PC-9 (cell line): ENCODE data around the gene ASCL3. TPM values are rescaled to one million over a fixed set of nuclear protein-coding genes. Genes with fewer than 3 reads are reported as not detected.

ENCODE experiments used
- BruUV-seq: library from RNA; stranded (reverse); fragments of 400-500 nt; replicated peaks from 2 replicates; lab custom pipeline; 2021; lab: Mats Ljungman, UMichigan
- CTCF ChIA-PET: fragments of 300-600 bp; sonication (Branson Sonifier 250); formaldehyde crosslinking; loops from one replicate; lab custom pipeline; 2022; ENCODE audit warnings: antibody characterized with exemption; lab: Charles Lee
- POLR2A ChIA-PET: fragments of 300-600 bp; sonication (Branson Sonifier 250); formaldehyde crosslinking; loops from one replicate; lab custom pipeline; 2022; ENCODE audit warnings: antibody characterized with exemption; ENCODE audit not compliant: unreplicated experiment; lab: Charles Lee
- DNase-seq, 2 experiments: peaks; one replicate each; pipeline versions ENCODE4 v3.0.0 to v3.0.0-alpha.2; 2015 to 2022; ENCODE audit warnings: mixed read lengths in 1 of 2
- H2AFZ ChIP-seq: fragments of 200-600 bp; sonication (generic); 2 replicates; pipeline ENCODE4 v1.8.1; 2017; ENCODE audit warnings: antibody characterized with exemption
- H3F3A ChIP-seq: fragments of 200-600 bp; sonication (generic); 2 replicates; pipeline ENCODE4 v1.8.1; 2017; ENCODE audit warnings: antibody characterized with exemption, mild to moderate bottlenecking, low read depth; ENCODE audit not compliant: insufficient read depth
- H3K27ac ChIP-seq: fragments of 200-600 bp; sonication (generic); 2 replicates; pipeline ENCODE4 v1.6.1; 2016; ENCODE audit warnings: mixed run types
- H3K27me3 ChIP-seq: fragments of 200-600 bp; sonication (generic); 2 replicates; pipeline ENCODE4 v1.6.1; 2016; ENCODE audit warnings: low read depth, mixed run types; ENCODE audit not compliant: insufficient read depth
- H3K36me3 ChIP-seq: fragments of 200-600 bp; sonication (generic); 2 replicates; pipeline ENCODE4 v1.6.1; 2016; ENCODE audit warnings: low read depth, mixed run types
- H3K4me1 ChIP-seq: fragments of 200-600 bp; sonication (generic); replicated peaks from 2 replicates; pipeline ENCODE4 v1.6.1; 2016; ENCODE audit warnings: mixed run types; ENCODE audit not compliant: insufficient read depth
- H3K4me2 ChIP-seq: fragments of 200-600 bp; sonication (generic); 2 replicates; pipeline ENCODE4 v1.6.1; 2017; ENCODE audit warnings: mixed run types
- H3K4me3 ChIP-seq: fragments of 200-600 bp; sonication (generic); 2 replicates; pipeline ENCODE4 v1.6.1; 2016; ENCODE audit warnings: mixed run types
- H3K79me2 ChIP-seq: fragments of 200-600 bp; sonication (generic); 2 replicates; pipeline ENCODE4 v1.6.1; 2017; ENCODE audit warnings: low read depth, mixed run types
- H3K9me2 ChIP-seq: fragments of 200-600 bp; sonication (generic); 2 replicates; pipeline ENCODE4 v1.8.1; 2017; ENCODE audit warnings: mild to moderate bottlenecking; ENCODE audit not compliant: insufficient read depth
- H3K9me3 ChIP-seq: fragments of 200-600 bp; sonication (generic); 2 replicates; pipeline ENCODE4 v1.8.1; 2016; ENCODE audit warnings: low read depth; ENCODE audit not compliant: insufficient read depth
- H4K20me1 ChIP-seq: fragments of 200-600 bp; sonication (generic); 2 replicates; pipeline ENCODE4 v1.8.1; 2017; ENCODE audit not compliant: insufficient read depth
- EZH2 ChIP-seq: fragments of 200-600 bp; sonication (generic); IDR thresholded peaks from 2 replicates; pipeline ENCODE4 v1.8.0; 2017; ENCODE audit warnings: antibody characterized with exemption, low read depth
- intact Hi-C: fragments of 100-400 bp; cut with micrococcal nuclease; formaldehyde crosslinking; loops from one replicate; pipeline ENCODE4 v1.10.0; 2022; ENCODE audit not compliant: unreplicated experiment
- total RNA-seq: library from RNA; stranded (reverse); gene quantifications from 2 replicates; pipeline ENCODE4 v1.2.3, GENCODE V29; 2021
- TF ChIP-seq, protein P1 (sequence below): fragments of 200-600 bp; sonication (generic); conservative IDR thresholded peaks from 2 replicates; pipeline ENCODE4 v1.6.1; 2017; ENCODE audit warnings: mixed run types, antibody characterized with exemption, mild to moderate bottlenecking, moderate library complexity

ASCL3 gene
- total RNA-seq, 1 experiment from 2014 or later: not detected

DNA sequence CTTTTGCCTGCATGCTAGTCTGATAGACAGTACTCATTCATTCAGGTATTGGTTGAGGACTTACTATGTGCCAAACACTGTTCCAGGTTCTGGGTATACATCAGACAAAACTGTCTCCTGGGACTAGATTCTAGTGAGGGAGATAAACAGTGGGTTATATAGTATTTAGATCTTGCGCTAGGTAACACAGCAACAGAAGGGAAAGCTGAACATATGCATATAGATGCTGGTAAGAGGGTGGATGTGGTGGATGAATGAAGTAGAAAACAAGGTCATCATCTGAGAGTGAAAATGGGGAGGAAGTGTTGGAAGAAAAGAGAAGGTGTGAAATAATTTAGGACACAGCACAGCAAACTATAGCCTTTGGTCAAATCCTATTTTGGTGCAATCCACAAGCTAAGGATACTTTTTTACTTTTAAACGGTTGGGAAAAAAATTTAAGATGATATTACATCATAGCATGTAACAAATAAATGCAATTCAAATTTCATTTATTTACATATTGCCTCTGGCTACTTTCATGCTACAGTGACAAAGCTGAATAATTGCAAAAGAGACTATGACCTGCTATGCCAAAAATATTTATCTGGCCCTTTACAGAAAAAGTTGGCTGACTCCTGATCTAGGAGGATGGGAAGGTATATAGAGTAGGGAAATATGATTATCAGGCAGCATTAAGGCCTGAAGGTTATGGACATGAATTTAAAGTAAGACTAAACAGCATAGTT, 28.5 kb upstream of the ASCL3 start:
- Histone ChIP-seq H3K36me3 (no peaks in the 10 kb centered on the region), H3K4me2 (no peak overlapping the region), H3K4me3 (no peak overlapping the region), H2AFZ (no peak overlapping the region), H3K9me2 (no peaks in the 10 kb centered on the region), H3K79me2 (no peaks in the 10 kb centered on the region), H3F3A (no peaks in the 10 kb centered on the region), H3K9me3 (no peaks in the 10 kb centered on the region), H3K27me3 (no peaks in the 10 kb centered on the region), H3K27ac (no peak overlapping the region), H3K4me1 (no peaks in the 10 kb centered on the region), H4K20me1 (no peaks in the 10 kb centered on the region)
- intact Hi-C loops: no loop called here
- no peak for DNase-seq
- ChIA-PET POLR2A (no interaction called here), CTCF (no interaction called here)
- no TSS peak for BruUV-seq
- no peak for TF ChIP-seq EZH2
- TF ChIP-seq, protein P1, sequence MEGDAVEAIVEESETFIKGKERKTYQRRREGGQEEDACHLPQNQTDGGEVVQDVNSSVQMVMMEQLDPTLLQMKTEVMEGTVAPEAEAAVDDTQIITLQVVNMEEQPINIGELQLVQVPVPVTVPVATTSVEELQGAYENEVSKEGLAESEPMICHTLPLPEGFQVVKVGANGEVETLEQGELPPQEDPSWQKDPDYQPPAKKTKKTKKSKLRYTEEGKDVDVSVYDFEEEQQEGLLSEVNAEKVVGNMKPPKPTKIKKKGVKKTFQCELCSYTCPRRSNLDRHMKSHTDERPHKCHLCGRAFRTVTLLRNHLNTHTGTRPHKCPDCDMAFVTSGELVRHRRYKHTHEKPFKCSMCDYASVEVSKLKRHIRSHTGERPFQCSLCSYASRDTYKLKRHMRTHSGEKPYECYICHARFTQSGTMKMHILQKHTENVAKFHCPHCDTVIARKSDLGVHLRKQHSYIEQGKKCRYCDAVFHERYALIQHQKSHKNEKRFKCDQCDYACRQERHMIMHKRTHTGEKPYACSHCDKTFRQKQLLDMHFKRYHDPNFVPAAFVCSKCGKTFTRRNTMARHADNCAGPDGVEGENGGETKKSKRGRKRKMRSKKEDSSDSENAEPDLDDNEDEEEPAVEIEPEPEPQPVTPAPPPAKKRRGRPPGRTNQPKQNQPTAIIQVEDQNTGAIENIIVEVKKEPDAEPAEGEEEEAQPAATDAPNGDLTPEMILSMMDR: no peak

DNA sequence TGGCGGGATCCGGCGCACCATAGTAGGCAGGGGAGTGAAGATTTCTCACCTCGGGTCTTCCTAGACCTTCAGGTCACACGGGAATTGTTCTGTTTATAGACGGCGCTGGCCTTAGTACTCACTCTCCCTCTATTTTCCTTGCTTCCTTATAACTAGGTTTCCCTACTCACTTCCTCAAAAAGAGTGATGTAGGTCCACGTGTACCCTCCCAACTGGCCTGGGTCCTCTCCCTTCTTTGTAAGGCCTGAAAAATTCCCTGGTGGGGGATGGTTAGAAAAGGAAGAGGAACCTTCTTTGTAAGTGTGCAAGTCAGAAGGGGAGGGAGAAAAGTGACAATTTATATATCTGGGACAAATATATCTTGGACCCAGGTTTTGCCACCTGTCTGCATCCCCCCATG, 24.4 kb upstream of the ASCL3 start:
- no peak for DNase-seq
- no peak overlapping the region for H3K4me3 ChIP-seq
- no peaks in the 10 kb centered on the region for H3F3A ChIP-seq
- no peaks in the 10 kb centered on the region for H3K9me2 ChIP-seq
- H3K79me2 ChIP-seq: peaks cover 16% of the 10 kb centered on the region
- H3K4me2 ChIP-seq: no peak overlapping the region
- H3K36me3 ChIP-seq: no peaks in the 10 kb centered on the region
- ChIA-PET CTCF (no interaction called here), POLR2A (no interaction called here)
- H3K27me3 ChIP-seq: no peaks in the 10 kb centered on the region
- H4K20me1 ChIP-seq: no peaks in the 10 kb centered on the region
- peaks cover 15% of the 10 kb centered on the region for H3K4me1 ChIP-seq
- no TSS peak for BruUV-seq
- intact Hi-C loops: loop anchor here (10.0 kb wide), 2 partner anchors 582 to 742 kb away; no protein-coding TSS in a partner anchor
- no peaks in the 10 kb centered on the region for H3K9me3 ChIP-seq
- TF ChIP-seq, protein P1: no peak
- no peak for TF ChIP-seq EZH2
- no peak overlapping the region for H2AFZ ChIP-seq
- no peak overlapping the region for H3K27ac ChIP-seq

DNA sequence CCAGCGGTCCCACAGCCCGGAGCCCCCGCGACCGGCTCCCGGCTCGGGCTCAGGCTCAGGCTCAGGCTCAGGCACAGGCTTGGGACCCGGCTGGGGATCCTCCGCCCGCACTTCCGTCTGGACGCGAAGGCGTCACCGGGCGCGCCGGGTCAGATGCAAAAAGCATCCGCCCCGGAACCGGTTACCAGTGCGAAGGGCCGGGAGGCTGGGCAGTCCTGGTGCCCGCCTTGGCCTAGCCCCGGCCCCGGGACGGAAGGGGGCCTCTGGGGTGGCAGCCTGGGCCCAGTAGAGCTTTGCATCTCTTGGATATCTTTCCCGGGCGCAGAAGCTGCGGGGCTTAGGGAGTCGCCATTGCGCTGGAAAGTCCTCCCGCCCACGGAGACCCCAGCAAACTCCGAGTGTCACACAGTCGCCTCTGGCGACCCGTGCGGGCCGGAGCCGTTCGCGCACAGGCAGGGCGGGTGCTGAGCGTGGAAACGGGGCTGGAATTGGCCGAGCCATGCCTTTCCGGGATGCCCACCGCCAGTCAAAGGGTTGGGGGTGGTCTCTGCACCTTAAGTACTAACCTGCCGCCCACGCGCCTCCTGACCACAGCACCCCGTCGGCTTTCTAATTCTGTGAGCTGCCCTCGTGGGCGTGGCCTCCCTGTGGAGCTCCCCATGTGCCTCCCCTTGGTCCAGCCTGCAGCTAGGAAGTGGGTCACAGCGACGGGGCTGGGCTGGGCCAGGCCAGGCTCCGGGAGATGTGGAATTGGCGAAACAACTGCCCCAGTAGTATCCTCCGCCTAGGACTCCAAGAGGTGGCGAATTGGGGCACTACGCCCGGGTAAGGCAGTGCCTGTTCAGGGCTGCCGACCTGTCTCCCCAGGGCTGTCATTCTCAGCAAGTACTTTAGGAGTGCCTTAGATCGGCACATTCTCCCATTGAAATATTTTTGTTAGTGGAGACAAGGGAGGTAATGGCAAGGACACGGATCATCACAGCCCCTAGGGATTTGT, 21.8 kb upstream of the ASCL3 start, which contains the start of gene TMEM9B:
TMEM9B (minus strand) TSS at position 119 of the 997 bp plus-strand sequence. CDS start 129 bp downstream, outside the sequence.
- Histone ChIP-seq H3K27me3 (no peaks in the 10 kb centered on the region), H3K4me2 (peak within 1 kb of the TSS; percentile 92), H3K36me3 (no peaks in the 10 kb centered on the region), H2AFZ (peak within 1 kb of the TSS; percentile 90), H3K4me3 (peak within 1 kb of the TSS; percentile 59), H3K27ac (peak within 1 kb of the TSS; percentile 77), H3K79me2 (peaks cover 22% of the 10 kb centered on the region), H3K9me2 (no peaks in the 10 kb centered on the region), H3F3A (no peaks in the 10 kb centered on the region), H3K9me3 (no peaks in the 10 kb centered on the region), H4K20me1 (no peaks in the 10 kb centered on the region), H3K4me1 (peaks cover 15% of the 10 kb centered on the region)
- ChIA-PET POLR2A (interaction anchor here (0.7 to 0.9 kb wide), 2 partner anchors 97 to 197 kb away, joined by 3 to 8 read pairs; no protein-coding TSS in a partner anchor), CTCF (interaction anchor here (0.6 to 0.7 kb wide), 2 partner anchors 47 to 744 kb away, joined by 3 to 4 read pairs; no protein-coding TSS in a partner anchor)
- DNase-seq: peak; percentile 67 to 78
- intact Hi-C loops: loop anchor here (1.0 to 10.0 kb wide), 3 partner anchors 175 to 740 kb away; no protein-coding TSS in a partner anchor
- TF ChIP-seq EZH2: no peak
- TF ChIP-seq, protein P1: no peak
- TSS peak; percentile 71 for BruUV-seq
